Suprapubic skin (tissue), 4 donors: ENCODE data around the gene ZNF512B. TPM values are rescaled to one million over a fixed set of nuclear protein-coding genes. Genes with fewer than 3 reads are reported as not detected.
"Not testable (repeated sequence)": the region's sequence is repeated elsewhere in the genome, so short reads cannot be mapped to it uniquely, and the experiment has no call there.

Source experiments
- DNase-seq, 2 donors: peaks; one replicate each; pipeline ENCODE4 v3.0.0-alpha.2; 2019; ENCODE audit warnings: low spot score in 2 of 2
- H3K27ac ChIP-seq: fragments of 200-600 bp; sonication (generic); one replicate; pipeline ENCODE4 v1.5.1; 2019
- H3K27me3 ChIP-seq: fragments of 200-600 bp; sonication (generic); one replicate; pipeline ENCODE4 v1.5.1; 2019
- H3K36me3 ChIP-seq: fragments of 200-600 bp; sonication (generic); one replicate; pipeline ENCODE4 v1.5.1; 2019
- H3K4me1 ChIP-seq: fragments of 200-600 bp; sonication (generic); one replicate; pipeline ENCODE4 v1.5.1; 2019
- H3K4me3 ChIP-seq: fragments of 200-600 bp; sonication (generic); one replicate; pipeline ENCODE4 v1.5.1; 2019; ENCODE audit warnings: mild to moderate bottlenecking
- H3K9me3 ChIP-seq: fragments of 200-600 bp; sonication (generic); one replicate; pipeline ENCODE4 v1.5.1; 2019
- EP300 ChIP-seq: sonication (generic); formaldehyde crosslinking; IDR thresholded peaks from one replicate; pipeline ENCODE4 v1.6.1; 2017; ENCODE audit warnings: antibody characterized with exemption
- POLR2A ChIP-seq, 2 donors: fragments of 450-650 bp; IDR thresholded peaks; one replicate each; pipeline ENCODE4 v1.6.1; 2017; ENCODE audit warnings: antibody characterized with exemption in 2 of 2, mild to moderate bottlenecking in 2 of 2, moderate library complexity in 2 of 2
- POLR2AphosphoS5 ChIP-seq, 3 donors: sonication (generic); formaldehyde crosslinking; IDR thresholded peaks; one replicate each; pipeline ENCODE4 v1.6.1; 2017; ENCODE audit warnings: antibody characterized with exemption in 3 of 3
- WGBS: methylation state at CpG from one replicate; pipeline ENCODE4 v1.1.5; 2018; 5-methylcytosine and 5-hydroxymethylcytosine counted together
- total RNA-seq, 4 donors: library from RNA; depleted of rRNA; stranded (reverse); fragments of >200 nt; gene quantifications; one replicate each; pipeline ENCODE4 v1.1.0, GENCODE V29; 2016
- TF ChIP-seq, protein P1 (sequence below), 2 donors: fragments of 200-600 bp in 1 of 2; fragments of 450-650 bp in 1 of 2; sonication (generic) in 1 of 2; IDR thresholded peaks; one replicate each; pipeline ENCODE4 v1.5.1; 2016 to 2019; ENCODE audit warnings: antibody characterized with exemption in 2 of 2, mild to moderate bottlenecking in 1 of 2, moderate library complexity in 1 of 2

ZNF512B gene
- total RNA-seq, 4 donors from 2014 or later: 17.7 to 32.4 (median 24.3) TPM

DNA sequence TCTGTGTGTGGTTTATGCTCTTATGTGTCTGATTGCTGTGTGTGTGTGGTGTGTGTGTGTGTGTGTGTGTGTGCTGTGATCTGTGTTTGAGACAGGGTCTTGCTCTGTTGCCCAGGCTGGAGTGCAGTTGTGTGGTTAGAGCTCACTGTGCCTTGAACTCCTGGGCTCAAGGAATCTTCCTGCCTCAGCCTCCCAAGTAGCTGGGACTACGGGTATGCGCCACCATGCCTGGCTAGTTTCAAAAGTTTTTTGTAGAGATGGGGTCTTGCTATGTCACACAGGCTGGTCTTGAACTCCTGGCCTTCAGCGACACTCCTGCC is 3.4 kb upstream of the ZNF512B start:
- Histone ChIP-seq H3K9me3 (no peaks in the 10 kb centered on the region), H3K36me3 (no peaks in the 10 kb centered on the region), H3K4me3 (peak overlapping the region; percentile 30), H3K27me3 (no peaks in the 10 kb centered on the region), H3K4me1 (peaks cover 34% of the 10 kb centered on the region), H3K27ac (no peak overlapping the region)
- no peak for DNase-seq
- 85% methylated on average over 3 of the region's 3 CpGs for WGBS
- TF ChIP-seq POLR2AphosphoS5 (IDR thresholded peaks at IDR 0.05): no peak
- TF ChIP-seq EP300: no peak
- TF ChIP-seq, protein P1, sequence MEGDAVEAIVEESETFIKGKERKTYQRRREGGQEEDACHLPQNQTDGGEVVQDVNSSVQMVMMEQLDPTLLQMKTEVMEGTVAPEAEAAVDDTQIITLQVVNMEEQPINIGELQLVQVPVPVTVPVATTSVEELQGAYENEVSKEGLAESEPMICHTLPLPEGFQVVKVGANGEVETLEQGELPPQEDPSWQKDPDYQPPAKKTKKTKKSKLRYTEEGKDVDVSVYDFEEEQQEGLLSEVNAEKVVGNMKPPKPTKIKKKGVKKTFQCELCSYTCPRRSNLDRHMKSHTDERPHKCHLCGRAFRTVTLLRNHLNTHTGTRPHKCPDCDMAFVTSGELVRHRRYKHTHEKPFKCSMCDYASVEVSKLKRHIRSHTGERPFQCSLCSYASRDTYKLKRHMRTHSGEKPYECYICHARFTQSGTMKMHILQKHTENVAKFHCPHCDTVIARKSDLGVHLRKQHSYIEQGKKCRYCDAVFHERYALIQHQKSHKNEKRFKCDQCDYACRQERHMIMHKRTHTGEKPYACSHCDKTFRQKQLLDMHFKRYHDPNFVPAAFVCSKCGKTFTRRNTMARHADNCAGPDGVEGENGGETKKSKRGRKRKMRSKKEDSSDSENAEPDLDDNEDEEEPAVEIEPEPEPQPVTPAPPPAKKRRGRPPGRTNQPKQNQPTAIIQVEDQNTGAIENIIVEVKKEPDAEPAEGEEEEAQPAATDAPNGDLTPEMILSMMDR (IDR thresholded peaks at IDR 0.05): no peak
- no peak for TF ChIP-seq POLR2A (IDR thresholded peaks at IDR 0.05)

DNA sequence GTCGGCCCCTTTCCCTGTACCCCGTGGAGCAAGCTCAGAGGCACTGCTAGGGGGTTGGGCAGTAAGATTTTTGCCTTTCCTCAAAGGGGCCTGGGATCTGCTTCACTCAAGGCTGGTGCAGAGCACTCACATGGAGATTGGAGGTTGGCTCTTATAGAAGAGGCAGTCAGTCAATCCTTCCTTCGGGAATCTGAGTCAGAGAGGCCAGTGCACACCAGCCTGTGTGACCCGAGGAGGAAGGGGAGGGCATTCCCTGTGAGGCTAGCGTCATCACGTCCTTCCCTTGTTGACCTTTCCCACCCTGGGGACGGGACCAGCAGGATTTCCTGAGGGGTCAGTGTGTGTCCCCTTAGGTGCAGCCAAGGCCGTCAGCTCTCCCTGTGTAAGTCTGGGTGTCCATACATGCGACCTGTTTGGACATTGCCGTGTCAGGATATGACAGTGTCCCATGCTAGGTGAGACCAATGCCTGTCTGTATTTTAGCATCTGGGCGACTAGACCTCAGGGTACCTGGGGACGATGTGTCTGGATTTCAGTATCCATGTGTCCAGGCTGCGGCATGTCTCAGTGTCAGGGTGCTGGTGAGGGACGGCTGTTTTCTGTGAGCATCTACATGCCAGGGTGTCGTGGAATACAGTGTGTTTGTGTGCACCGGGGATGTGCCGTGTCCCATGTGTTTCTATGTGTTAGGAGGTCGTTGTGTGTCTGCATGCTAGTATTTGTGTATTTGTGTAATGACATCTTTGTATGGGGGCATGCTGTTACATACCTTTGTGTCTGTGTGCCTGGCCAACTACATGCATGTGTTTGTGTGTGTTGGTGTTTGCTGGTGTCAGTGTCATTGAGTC is 2.8 kb upstream of the ZNF512B start:
- 88% methylated on average over 15 of the region's 18 CpGs for WGBS
- Histone ChIP-seq H3K9me3 (no peaks in the 10 kb centered on the region), H3K4me3 (no peak overlapping the region), H3K27me3 (no peaks in the 10 kb centered on the region), H3K4me1 (peaks cover 32% of the 10 kb centered on the region), H3K27ac (no peak overlapping the region), H3K36me3 (peaks cover 4% of the 10 kb centered on the region)
- TF ChIP-seq EP300: no peak
- TF ChIP-seq POLR2A (IDR thresholded peaks at IDR 0.05): no peak
- no peak for TF ChIP-seq POLR2AphosphoS5 (IDR thresholded peaks at IDR 0.05)
- TF ChIP-seq, protein P1 (IDR thresholded peaks at IDR 0.05): no peak
- DNase-seq: no peak

DNA sequence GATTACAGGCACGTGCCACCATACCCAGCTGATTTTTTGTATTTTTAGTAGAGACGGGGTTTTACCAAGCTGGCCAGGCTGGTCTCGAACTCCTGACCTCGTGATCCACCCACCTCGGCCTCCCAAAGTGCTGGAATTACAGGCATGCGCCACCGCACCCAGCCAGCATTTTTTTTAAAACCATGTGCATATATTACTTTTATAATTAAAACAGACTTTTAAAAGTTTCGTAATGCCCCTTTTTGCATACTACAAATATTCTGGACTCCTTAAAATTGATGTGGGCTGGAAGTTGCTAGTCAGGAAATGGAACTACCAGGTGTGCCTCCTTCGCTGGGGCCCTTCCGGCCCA is 2.2 kb upstream of the ZNF512B start:
- H3K9me3 ChIP-seq, H3K27me3 ChIP-seq, DNase-seq, H3K4me3 ChIP-seq, H3K27ac ChIP-seq, H3K36me3 ChIP-seq: not testable (repeated sequence)
- H3K4me1 ChIP-seq: peaks cover 32% of the 10 kb centered on the region
- 85% methylated on average over 10 of the region's 10 CpGs for WGBS

- WGBS: 93% methylated on average over 5 of the region's 5 CpGs
- H3K27me3 ChIP-seq: no peaks in the 10 kb centered on the region
- H3K36me3 ChIP-seq: peaks cover 20% of the 10 kb centered on the region
- no peak for DNase-seq
- TF ChIP-seq POLR2AphosphoS5 (IDR thresholded peaks at IDR 0.05): no peak
- TF ChIP-seq POLR2A (IDR thresholded peaks at IDR 0.05): no peak
- TF ChIP-seq, protein P1 (IDR thresholded peaks at IDR 0.05): no peak
- no peak for TF ChIP-seq EP300
- peaks cover 32% of the 10 kb centered on the region for H3K4me1 ChIP-seq
- no peak overlapping the region for H3K4me3 ChIP-seq
- H3K9me3 ChIP-seq: no peaks in the 10 kb centered on the region
- no peak overlapping the region for H3K27ac ChIP-seq
Measured at GRCh38 chr20:63970714-63971431, 1.1 kb upstream of the ZNF512B start.

- peak in 1 of 2 donors; percentile 67 for DNase-seq
- Histone ChIP-seq H3K27me3 (no peaks in the 10 kb centered on the region), H3K4me3 (peak overlapping the region; percentile 76), H3K27ac (peak overlapping the region; percentile 69), H3K4me1 (peaks cover 28% of the 10 kb centered on the region), H3K36me3 (peaks cover 25% of the 10 kb centered on the region), H3K9me3 (no peaks in the 10 kb centered on the region)
- 7% methylated on average over 11 of the region's 70 CpGs for WGBS
- TF ChIP-seq, protein P1 (IDR thresholded peaks at IDR 0.05): no peak
- TF ChIP-seq POLR2A (IDR thresholded peaks at IDR 0.05) (no peak), POLR2AphosphoS5 (IDR thresholded peaks at IDR 0.05) (no peak), EP300 (no peak)
Measured at GRCh38 chr20:63968928-63969760, 586 bp downstream of the ZNF512B start.
